Mammary epithelial cell (primary cell): ENCODE results near the gene ABI1.

Experiments used
- EZH2 ChIP-seq: IDR thresholded peaks from 2 replicates; pipeline ENCODE4 v1.6.1; 2012; ENCODE audit warnings: low read length, inconsistent platforms, borderline replicate concordance
- TF ChIP-seq, protein P1 (sequence below), 2 donors: IDR thresholded peaks in 1 of 2; conservative IDR thresholded peaks in 1 of 2; 2 replicates each; pipeline ENCODE4 v1.5.1; 2011 to 2012; ENCODE audit warnings: inconsistent platforms in 2 of 2, low read length in 2 of 2, mild to moderate bottlenecking in 2 of 2, control low read depth in 1 of 2, low read depth in 1 of 2; ENCODE audit not compliant: insufficient read depth in 1 of 2; ENCODE audit errors: extremely low read depth in 1 of 2

DNA sequence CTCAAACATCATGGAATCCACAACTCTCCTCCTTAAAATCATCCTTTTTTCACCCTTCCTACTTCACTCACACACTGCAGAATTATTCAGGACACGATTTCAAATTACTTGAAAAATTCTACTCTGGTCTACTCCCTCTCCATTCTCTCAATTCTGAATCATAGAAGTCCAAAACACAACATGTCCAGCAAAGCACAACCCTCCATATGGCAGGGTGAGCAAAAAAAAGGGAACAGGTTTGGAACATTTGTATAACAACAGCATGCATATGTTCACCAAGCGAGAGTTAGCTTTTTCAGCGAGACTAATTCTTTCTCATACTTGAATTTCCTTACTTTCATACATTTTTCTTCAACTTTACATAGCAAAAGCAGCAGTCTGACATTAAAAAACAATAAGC, 73.4 kb downstream of the ABI1 start:
- no peak for TF ChIP-seq EZH2
- TF ChIP-seq, protein P1, sequence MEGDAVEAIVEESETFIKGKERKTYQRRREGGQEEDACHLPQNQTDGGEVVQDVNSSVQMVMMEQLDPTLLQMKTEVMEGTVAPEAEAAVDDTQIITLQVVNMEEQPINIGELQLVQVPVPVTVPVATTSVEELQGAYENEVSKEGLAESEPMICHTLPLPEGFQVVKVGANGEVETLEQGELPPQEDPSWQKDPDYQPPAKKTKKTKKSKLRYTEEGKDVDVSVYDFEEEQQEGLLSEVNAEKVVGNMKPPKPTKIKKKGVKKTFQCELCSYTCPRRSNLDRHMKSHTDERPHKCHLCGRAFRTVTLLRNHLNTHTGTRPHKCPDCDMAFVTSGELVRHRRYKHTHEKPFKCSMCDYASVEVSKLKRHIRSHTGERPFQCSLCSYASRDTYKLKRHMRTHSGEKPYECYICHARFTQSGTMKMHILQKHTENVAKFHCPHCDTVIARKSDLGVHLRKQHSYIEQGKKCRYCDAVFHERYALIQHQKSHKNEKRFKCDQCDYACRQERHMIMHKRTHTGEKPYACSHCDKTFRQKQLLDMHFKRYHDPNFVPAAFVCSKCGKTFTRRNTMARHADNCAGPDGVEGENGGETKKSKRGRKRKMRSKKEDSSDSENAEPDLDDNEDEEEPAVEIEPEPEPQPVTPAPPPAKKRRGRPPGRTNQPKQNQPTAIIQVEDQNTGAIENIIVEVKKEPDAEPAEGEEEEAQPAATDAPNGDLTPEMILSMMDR (conservative IDR thresholded peaks at IDR 0.05 in 1 of 2, IDR thresholded peaks at IDR 0.05 in 1 of 2; ENCODE audit: extremely low read depth in 1 of 2, insufficient read depth in 1 of 2, low read depth in 1 of 2, low read length in 2 of 2): no peak
